SK-N-MC (cell line): ENCODE results near the gene ADPRM.

Source experiments
- EZH2 ChIP-seq: fragments of 200-600 bp; sonication (generic); IDR thresholded peaks from one replicate; pipeline ENCODE4 v1.6.1; 2017; ENCODE audit warnings: antibody characterized with exemption
- FOXP2 ChIP-seq: optimal IDR thresholded peaks from 2 replicates; pipeline ENCODE3; 2011; ENCODE audit warnings: mild to moderate bottlenecking, moderate library complexity; ENCODE audit not compliant: insufficient read depth; ENCODE audit errors: extremely low read length, control extremely low read depth
- POLR2AphosphoS5 ChIP-seq: IDR thresholded peaks from 2 replicates; pipeline ENCODE4 v1.6.1; 2012; ENCODE audit warnings: mild to moderate bottlenecking, low read depth, low read length, borderline replicate concordance

- TF ChIP-seq POLR2AphosphoS5 (no peak), EZH2 (no peak), FOXP2 (no peak)
These were observed 36.0 kb upstream of the ADPRM start for GRCh38 chr17:10661437-10661836.
